GM19035 (cell line): ENCODE measurements around the gene KNCN.

ENCODE experiments used
- ATAC-seq: cut with Tn5 transposase; IDR thresholded peaks from one replicate; pipeline ENCODE4 v1.9.1; 2021; ENCODE audit not compliant: unreplicated experiment

The KNCN gene

DNA sequence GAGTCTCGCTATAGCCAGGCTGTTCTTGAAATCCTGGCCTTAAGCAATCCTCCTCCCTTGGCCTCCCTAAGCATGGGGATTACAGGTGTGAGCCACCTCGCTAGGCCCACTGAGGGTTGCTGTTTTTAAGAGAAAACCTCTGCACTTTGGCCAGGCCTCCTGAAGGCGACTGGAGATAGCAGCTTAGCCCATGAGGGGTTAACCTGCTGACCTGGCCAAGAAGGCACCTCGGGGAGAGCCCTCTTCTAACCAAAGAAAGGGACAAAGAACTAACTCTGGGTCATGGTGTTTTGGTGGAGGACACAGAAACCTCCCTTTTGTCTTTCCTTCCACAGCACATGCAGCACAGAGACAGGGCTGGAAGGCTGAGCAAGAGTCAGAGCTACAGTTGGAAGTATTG is 17.7 kb upstream of the KNCN start:
- no peak for ATAC-seq

DNA sequence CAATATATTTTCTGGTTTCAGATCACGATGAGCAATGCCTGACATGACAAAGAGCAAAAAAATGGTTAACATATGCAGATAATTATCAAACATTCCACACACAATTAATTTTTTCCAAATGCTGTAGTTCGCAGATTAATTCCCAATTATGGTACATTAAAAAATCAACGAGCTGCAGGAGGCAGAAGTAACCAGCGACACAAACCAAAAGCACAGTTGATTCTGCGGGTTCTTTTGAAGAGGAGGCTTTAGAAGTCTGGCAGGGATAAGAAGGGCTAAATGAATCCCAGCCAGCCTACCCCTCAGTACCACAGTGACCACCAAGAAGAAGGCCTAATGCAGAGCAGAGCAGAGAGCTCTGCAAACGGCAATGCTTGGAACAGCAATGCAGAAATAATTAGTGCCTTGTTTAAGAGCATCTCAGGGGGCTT is 17.0 kb upstream of the KNCN start:
- no peak for ATAC-seq

DNA sequence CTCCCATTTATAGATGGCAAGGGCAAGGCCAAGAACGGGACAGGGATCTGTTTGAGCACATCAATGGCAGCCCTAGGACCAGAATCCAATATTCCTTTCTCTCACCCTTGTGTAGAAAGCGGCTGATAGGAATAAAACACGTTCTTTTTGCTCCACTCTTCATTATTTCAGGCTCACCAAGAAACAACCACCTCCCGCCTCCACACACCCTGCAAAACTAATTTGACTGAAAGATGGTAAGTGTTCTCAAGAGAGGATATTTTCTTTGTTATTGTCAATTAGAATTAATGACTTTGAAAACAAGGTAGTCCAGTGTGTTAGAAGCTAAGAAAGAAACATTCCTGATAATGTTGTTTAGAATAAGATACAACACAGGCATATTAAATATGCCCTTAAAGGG is 11.9 kb upstream of the KNCN start:
- ATAC-seq: no peak

DNA sequence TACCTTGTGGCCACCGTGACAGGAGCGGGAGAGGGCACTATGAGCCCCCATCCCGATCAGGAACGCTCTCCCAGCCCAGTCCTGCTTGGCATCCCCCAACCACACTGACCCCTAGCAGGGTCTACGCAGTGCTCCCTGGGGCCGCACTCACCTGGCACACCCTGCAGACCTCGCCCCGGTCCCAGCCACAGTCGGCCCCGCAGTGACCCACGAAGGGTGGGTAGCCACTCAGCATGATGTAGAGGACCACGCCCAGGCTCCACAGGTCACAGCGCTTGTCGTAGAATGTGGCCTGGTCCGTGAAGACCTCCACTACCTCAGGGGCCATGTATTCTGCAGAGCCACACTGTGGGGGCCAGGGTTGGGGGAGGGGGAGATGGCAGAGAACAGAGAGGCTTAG is 11.1 kb upstream of the KNCN start:
- no peak for ATAC-seq

DNA sequence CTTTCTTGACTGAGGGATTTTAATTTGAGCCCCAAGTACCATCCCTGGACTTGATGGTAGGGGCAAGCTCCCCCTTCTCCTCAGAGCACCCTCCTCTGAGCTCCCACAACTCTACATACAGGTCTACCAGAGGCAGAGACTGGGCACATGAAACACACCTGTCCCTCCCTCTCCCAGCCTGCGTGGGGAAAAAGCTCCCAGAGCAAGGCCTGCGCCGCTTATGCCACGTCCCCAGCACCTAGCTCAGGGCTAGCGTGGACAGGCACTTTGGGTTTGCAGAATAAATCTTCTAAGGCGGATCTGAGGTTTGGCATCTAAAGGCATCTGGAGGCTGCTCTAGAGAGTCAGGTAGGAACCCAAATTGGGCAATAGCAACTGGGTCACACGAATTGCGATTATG is 7.5 kb upstream of the KNCN start:
- ATAC-seq: no peak

DNA sequence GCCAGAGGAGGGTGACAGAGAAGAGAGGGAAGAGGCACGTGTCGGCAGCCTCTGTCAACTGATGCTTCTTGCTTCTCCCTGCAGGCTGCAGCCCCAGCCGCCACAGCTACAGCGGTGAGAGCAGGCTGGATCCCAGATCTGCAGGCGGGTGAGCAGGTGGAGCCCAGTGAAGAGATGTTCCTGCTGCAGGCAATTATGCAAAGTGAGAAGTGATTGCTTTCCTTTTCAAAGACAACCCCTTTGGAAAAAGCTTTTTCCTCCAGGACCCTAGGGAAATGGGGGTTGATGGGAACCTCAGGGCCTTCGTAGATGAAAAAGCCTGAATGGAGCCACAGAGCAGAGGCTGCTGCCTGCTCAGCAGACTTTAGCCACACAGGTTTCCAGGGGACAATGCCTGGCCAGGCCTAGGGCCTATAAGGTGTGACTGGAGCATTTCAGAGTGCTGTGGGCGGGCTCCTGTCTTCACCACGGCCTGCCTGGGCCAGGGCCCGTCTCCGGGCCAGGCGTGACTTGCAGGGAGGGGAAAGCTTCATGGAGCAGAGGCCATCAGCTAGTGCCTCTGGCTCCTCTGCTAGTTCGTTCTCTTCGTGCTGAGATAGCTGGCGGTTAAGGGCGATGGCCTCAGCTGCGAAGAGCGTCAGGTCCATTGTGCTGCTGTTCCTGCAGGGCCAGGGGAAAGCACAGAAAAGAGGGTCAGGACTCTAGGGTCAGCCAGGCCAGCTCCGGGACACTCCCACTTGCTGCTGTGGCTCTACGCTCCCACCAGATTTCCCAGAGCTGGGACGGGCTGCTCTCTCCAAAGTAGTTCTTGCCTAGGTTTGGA is 6.9 kb upstream of the KNCN start:
- ATAC-seq: no peak

DNA sequence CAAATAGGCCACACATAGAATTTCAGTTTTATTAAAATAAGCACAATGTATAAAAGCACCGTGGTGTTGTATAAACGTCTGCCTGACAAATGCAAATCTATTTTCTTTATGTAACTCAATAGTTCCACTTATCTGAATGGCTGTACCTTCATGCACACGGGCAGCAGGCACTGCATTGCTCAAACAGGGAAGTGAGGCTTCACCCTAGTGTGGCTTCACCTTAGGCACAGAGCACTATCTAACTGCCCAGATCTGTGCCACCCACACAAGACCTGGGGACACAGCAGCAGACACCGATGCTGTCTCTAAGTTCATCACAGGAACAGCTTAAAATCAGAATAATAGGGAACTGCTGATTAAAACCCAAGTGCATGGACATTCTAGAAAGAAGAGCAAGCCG is 6.0 kb upstream of the KNCN start:
- no peak for ATAC-seq

DNA sequence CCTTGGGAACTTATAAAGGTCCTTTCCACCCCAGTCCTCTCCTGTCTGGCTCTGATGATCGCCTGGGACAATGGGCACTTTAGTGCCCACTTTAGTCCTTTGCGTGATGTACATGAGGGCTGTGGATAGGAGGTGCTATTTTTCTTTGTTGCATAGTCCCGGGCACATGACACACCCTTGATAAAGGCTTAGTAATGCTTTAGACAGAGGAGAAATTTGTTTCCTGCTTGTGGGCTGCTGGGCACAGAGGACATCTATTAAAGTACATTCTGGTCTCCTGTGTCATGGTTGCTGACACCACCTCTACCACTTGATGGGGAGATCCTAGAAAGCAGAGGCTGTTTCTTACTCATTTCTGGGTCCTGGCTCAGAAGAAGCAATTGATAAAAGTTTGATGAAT is 5.4 kb upstream of the KNCN start:
- ATAC-seq: no peak

DNA sequence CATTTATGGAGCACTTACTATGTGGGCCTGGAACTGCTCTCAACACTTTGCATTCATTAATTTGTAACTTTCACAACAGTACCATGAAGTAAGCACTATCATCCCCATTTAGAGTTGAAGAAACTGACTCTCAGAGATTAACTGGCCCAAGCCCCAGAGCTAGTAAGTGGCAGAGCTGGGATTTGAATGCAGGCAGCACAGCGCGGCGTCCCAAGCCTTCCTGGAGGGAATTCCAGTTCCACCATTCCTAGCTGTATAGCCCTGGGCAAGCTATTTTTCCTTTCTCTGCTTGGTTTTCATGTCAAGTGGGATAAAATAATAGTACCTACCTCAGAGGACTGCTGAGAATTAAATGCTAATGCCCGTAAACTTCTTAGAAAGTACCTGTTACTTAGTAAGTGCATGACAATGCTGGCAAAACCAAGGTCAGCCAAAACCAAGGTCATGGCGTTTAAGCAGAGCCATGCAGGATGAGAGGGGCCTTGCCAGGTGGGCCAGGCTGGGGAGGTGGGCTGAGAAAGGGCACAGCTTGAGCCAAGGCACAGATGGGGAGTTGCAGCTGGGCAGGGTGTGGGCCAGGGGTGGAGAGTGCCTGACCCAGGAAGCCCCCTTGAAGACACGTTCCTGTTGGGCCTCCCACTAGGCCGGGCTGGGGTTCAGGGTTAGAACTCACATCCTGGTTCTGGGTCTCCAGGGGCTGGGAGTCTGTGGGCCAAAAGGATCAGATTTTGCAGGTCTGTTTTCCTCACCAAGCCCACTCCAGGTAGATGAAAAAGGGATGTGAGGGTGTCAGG is 4.6 kb upstream of the KNCN start:
- ATAC-seq: no peak

DNA sequence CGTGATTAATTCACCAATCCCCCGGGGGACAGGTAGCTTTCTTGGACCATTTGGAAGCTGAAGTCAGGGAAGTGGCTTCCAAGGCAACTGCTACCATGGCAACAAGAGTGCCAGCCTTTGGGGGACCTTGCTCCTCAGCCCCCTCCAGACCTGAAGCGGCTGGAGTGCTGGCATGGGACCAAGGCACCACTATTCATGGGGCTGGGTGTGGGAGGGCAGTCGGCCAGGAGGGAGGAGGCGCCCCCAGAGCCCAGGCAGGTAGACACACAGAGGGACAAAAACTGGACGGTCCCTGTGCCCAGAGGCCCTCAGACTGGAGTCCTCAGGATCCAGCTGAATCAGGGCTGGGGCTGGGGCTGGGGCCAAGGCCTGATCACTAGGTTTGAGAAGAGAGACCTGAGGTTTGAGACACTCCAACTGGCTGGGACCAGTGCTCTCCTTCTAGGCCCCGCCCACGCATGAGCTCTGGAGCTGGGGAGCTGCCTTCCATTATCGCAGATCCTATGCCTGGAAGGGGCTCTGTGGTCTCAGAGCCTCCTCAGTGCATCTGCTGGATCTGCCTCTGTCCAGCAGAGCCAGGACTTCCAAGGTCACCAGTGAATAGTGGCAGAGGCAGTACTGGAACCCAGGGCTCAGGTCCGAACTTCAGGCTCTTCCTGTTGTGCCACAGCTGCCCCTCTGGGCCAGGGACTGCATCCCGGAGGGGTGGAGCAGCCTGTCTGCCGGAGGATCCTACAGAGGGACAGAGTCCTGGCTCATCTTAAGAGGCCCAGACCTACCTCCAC is 3.3 kb upstream of the KNCN start:
- no peak for ATAC-seq

DNA sequence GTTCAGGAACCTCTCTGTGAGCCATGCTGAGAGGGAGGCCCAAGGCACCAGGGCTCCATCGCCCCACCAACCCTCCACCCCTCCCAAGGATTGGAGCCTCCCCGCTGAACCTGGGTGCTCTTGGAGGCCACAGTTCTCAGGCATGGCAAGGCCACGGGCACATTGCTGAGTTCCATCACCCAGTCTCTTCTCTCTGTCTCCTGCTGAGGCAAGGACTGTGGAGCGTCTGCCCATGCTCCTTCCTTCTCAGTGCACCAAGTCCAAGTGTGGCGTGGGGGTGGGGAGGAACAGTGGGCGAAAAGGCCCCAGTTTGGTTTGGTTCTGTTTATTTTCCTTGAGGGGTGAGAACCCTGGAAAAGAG is 2.8 kb upstream of the KNCN start:
- ATAC-seq: no peak

DNA sequence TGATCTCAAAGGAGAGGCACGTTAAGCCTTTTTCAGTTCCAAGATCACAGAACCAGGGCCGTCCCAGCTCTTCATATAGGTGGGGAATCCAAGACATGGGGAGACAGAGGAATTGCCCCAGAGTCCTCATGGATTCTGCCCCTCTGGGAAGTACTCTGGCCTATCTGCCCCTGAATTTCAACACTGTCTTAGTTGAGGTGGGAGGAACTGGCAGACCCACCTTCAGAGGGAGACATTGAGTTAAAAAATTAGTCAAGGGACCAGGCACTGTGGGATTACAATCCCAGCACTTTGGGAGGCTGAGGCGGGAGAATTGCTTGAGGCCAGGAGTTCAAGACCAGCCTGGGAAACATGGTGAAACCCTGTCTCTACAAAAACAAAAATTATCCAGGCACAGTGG is 2.1 kb upstream of the KNCN start:
- ATAC-seq: no peak

DNA sequence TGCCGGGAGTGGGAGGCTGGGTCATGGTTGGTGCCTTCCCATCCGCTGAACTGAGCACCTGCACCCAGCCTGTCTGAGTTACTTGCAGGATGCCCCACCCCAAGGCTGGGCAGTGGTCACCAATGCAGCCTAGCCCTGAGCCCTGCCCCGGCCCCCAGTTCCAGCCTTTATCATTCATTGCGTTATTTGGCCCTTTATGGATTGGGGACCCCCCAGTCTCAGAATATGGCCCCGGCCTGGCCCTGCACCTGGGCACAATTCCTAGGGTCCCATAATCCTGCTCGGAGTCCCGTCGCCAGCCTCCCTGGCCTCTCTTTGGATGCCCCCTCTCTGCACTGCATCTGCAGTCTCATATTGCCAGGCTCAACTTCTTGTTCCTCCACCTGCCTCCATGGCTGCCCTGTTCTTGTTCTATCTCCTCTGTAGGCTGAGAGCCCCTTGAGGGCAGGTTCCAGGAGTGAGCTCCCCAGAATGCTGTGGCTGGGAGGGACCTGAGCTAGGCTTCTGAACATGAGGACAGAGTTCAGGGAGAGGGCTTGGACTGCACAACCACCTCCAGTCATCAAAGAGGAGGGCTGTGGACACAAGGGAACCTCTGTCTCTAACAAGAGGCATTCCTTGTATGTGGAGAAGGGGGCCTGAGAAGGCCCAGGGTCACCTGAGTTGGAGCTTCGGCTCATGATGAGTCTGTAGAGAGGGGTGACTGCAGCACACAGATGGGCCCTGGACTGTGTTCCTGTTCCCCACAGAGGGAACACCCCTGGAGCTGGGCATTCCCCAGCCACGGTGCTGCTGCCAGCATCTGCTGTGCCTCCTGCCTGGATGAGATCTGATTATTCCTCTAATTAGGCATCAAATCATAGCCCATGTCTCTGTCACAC is 1.1 kb upstream of the KNCN start:
- no peak for ATAC-seq

DNA sequence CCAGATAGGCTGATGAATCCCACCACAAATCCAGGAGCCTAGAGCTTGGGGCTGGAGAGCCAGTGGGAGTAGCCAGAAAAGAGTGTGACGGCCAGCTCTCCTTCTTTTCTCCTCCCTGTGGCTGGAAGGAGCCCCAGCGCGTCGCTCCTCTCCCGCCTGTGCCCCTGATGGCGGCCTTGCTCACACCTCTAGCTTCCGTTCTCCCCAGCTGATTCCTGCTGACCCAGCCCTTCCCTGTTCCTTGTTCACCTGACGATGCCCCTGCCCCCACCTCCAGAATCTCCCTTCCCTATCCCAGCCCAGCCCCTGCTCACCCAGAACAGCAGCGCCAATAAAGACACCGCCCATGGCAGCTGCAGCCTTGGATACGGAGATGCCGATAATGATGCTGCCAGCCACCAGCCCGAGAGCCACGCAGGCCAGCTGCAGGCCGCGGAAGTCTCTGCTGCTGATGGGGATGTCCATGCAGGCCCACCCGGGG is 656 bp downstream of the KNCN start:
- no peak for ATAC-seq

DNA sequence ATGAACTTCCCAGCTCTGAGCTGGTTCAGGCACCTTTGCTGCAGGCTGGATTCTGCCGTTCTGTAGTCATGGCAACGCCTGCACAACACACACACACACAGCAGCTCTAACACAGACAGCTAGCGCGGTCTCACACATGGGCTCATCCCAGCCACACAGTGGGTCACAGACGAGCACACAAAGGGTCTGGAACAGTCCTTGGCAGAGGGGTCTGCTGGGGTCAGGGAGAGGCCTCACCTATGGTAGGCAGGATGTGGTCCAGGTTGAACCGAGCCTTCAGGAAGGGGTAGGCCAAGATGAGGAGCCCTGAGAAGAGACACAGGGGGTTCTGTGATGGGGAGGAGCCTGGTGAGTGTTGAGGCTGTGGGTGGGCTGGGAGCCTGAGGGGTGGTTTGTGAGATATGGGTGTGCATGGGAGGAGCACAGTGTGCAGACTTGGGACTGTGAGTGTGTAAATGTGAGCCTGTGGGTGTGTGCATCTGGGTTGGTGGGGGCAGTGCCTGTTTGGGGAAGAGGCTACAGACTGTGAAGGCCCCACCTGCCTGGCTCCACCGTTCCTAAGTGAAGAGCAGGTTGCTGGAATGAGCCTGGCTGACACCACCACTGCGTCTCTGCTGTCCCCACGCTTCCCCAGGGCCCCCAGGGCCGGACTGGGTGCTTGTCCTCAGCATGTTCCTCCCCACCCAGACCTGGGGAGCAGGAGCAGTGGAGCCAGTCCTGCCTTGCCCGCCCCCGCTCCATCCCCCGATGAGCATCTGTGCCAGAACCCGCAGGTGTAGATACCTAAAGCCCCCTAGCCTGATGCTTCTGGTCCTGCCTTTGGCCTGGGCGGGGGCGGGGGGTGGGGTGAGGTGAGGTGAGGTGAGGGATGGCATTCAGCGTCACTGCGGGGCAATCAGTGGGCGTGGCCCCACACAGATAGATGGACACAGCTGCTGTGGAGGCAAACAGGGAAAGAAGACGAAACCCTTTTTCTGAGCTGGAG is 1.5 kb downstream of the KNCN start:
- no peak for ATAC-seq

DNA sequence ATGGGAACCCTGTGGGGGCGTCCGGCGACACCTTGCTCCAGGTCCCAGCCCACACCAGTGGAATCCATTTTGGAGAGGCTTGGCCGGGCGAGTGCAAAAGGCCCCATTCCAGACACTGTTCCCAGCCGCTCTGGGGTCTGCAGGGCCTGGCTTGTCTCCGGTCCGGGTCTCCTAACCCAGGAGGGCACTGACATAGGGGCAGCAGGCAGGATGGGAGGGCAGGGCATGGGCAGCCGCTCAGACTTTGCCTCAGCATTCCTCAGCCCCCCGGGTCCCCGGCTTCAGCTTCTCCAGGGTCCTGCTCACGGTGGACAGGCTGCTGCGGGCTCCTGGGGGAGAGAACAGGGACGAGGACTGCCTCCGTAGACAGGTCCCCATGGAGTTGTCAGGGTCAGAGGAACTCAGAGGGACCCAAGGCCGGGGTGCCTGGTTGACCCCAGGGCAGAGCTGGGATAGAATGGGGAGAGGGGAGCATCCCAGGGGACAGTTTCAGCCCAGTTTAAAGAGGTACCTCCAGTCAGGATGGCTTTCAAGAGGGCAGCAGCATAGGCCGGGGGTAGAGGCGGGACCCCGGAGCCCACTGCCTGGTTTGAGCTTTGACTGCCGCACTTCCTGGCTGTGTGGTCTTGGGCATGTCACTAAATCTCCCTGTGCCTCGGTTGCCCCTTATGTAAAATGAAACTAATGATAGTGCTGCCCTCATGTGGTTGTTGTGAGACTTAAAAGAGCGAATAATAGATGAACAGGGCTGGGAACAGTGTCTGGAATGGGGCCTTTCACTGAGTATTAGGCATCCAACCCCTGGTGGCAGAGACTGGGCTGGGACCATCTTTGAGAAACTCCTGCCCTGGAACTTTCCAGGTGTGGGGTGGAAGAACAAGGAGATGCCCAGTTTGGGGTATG is 3.7 kb downstream of the KNCN start:
- no peak for ATAC-seq

DNA sequence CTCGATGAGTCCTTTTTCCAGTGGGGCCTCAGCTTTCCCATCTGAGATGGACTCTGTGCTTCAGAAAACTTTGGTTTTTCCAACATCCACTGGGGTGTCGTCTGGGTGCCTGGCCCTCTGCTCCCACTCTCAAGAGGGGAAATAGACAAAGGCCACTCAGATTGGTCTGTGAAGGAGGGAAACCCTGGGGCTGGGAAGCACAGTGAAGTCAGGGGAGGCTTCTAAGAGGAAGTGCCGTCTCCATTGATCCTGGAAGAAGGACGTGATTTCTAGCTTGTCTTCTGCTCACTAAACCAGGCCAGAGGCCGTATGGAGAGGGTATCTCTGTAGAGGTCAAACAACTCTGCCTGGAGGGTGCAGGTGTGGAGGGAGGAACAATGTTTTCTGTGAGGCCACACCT is 5.2 kb downstream of the KNCN start:
- no peak for ATAC-seq

DNA sequence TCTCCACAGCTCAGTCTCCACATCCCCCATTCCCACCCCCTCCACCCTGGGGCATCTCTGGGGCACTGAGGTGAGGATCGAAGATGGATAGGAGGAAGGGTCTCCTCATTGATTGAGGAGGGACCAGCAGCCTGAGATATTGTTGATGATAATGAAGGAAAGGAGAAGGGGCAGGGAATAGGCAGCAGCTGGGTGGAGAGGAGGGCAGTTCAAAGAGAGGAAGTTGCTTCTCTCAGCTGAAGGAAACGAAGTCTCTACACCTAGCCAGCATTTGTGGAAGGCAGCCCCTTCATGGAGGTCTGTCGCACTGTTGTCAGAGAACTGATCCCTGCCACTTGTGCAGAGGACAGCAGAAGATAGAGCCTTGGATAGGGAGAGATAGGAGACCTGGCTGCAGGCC is 5.7 kb downstream of the KNCN start:
- ATAC-seq: no peak
